Measurements from ENCODE around the gene PELI1. TPM values are rescaled to one million over a fixed set of nuclear protein-coding genes. Genes with fewer than 3 reads are reported as not detected.

PELI1 gene
- total RNA-seq, 4 donors from 2014 or later = 26.2 to 54.7 (median 37.4) TPM

GRCh38 chr2:64133354-64133753, 10.9 kb downstream of the PELI1 start:
- no peak overlapping the region for H3K27ac ChIP-seq
- H3K27me3 ChIP-seq = no peaks in the 10 kb centered on the region
- H3K4me3 ChIP-seq = no peak overlapping the region
- TF ChIP-seq CTCF (IDR thresholded peaks at IDR 0.05) (no peak), POLR2A (IDR thresholded peaks at IDR 0.05) (no peak)
- no peaks in the 10 kb centered on the region for H3K36me3 ChIP-seq
- peaks cover 0 to 17% of the 10 kb centered on the region in 2 donors for H3K4me1 ChIP-seq
- intact Hi-C loops (cut with DNase I; ENCODE audit: low total_unique reads) = no loop called here
- DNase-seq = no peak
- H3K9me3 ChIP-seq = no peaks in the 10 kb centered on the region

GRCh38 chr2:64130333-64130732, 13.9 kb downstream of the PELI1 start:
- H3K27ac ChIP-seq = no peak overlapping the region
- intact Hi-C loops (cut with DNase I; ENCODE audit: low total_unique reads) = no loop called here
- DNase-seq = no peak

GRCh38 chr2:64128943-64129391, 15.3 kb downstream of the PELI1 start:
- no peak overlapping the region for H3K4me3 ChIP-seq
- peaks cover 0 to 8% of the 10 kb centered on the region in 2 donors for H3K4me1 ChIP-seq
- no peaks in the 10 kb centered on the region for H3K36me3 ChIP-seq
- intact Hi-C loops (cut with DNase I; ENCODE audit: low total_unique reads) = no loop called here
- H3K9me3 ChIP-seq = no peaks in the 10 kb centered on the region
- DNase-seq = no peak
- TF ChIP-seq POLR2A (IDR thresholded peaks at IDR 0.05) (no peak), CTCF (IDR thresholded peaks at IDR 0.05) (no peak)
- no peaks in the 10 kb centered on the region for H3K27me3 ChIP-seq
- H3K27ac ChIP-seq = no peak overlapping the region

More at GRCh38 chr2:64130333-64130732, 13.9 kb downstream of the PELI1 start:
- no peaks in the 10 kb centered on the region for H3K27me3 ChIP-seq
- no peak overlapping the region for H3K4me3 ChIP-seq
- peaks cover 0 to 17% of the 10 kb centered on the region in 2 donors for H3K4me1 ChIP-seq
- H3K9me3 ChIP-seq = no peaks in the 10 kb centered on the region
- H3K36me3 ChIP-seq = no peaks in the 10 kb centered on the region
- TF ChIP-seq CTCF (IDR thresholded peaks at IDR 0.05) (no peak), POLR2A (IDR thresholded peaks at IDR 0.05) (no peak)

GRCh38 chr2:64128406-64128805, 15.8 kb downstream of the PELI1 start:
- intact Hi-C loops (cut with DNase I; ENCODE audit: low total_unique reads) = no loop called here

GRCh38 chr2:64127119-64127518, 17.1 kb downstream of the PELI1 start:
- H3K9me3 ChIP-seq = no peaks in the 10 kb centered on the region
- TF ChIP-seq POLR2A (IDR thresholded peaks at IDR 0.05) (no peak), CTCF (IDR thresholded peaks at IDR 0.05) (no peak)
- H3K27me3 ChIP-seq = no peaks in the 10 kb centered on the region
- intact Hi-C loops (cut with DNase I; ENCODE audit: low total_unique reads) = no loop called here
- H3K4me3 ChIP-seq = no peak overlapping the region
- no peak overlapping the region for H3K27ac ChIP-seq
- DNase-seq = no peak
- no peaks in the 10 kb centered on the region for H3K36me3 ChIP-seq
- peaks cover 0 to 8% of the 10 kb centered on the region in 2 donors for H3K4me1 ChIP-seq

More at GRCh38 chr2:64128406-64128805, 15.8 kb downstream of the PELI1 start:
- no peaks in the 10 kb centered on the region for H3K27me3 ChIP-seq
- peaks cover 0 to 8% of the 10 kb centered on the region in 2 donors for H3K4me1 ChIP-seq
- no peaks in the 10 kb centered on the region for H3K36me3 ChIP-seq
- no peak overlapping the region for H3K4me3 ChIP-seq
- TF ChIP-seq CTCF (IDR thresholded peaks at IDR 0.05) = no peak
- TF ChIP-seq POLR2A (IDR thresholded peaks at IDR 0.05) = no peak
- no peak for DNase-seq
- no peaks in the 10 kb centered on the region for H3K9me3 ChIP-seq
- no peak overlapping the region for H3K27ac ChIP-seq

Data from uterus (tissue), 4 donors.